GM19023 (cell line): ENCODE data around the gene COQ3.

Source experiments
- ATAC-seq: cut with Tn5 transposase; IDR thresholded peaks from one replicate; pipeline ENCODE4 v1.9.1; 2021; ENCODE audit warnings: mild to moderate bottlenecking, moderate library complexity; ENCODE audit not compliant: unreplicated experiment

The COQ3 gene

GRCh38 chr6:99393698-99394531 lies at the start of gene COQ3:
COQ3 (minus strand) TSS chr6:99394195; CDS start chr6:99394179, 16 bp downstream.
- peak; percentile 80 for ATAC-seq

GRCh38 chr6:99434702-99435530 lies 40.9 kb upstream of the COQ3 start:
- ATAC-seq = no peak

- ATAC-seq = no peak
Observed at GRCh38 chr6:99432877-99433276, 38.9 kb upstream of the COQ3 start.

GRCh38 chr6:99431901-99432300 lies 37.9 kb upstream of the COQ3 start:
- ATAC-seq = no peak

GRCh38 chr6:99427988-99428387 lies 34.0 kb upstream of the COQ3 start:
- ATAC-seq = no peak

GRCh38 chr6:99426451-99426757 lies 32.4 kb upstream of the COQ3 start:
- ATAC-seq = no peak

- ATAC-seq = peak; percentile 51
Observed at GRCh38 chr6:99425647-99426450, 31.9 kb upstream of the COQ3 start.

GRCh38 chr6:99424761-99425646 lies 31.0 kb upstream of the COQ3 start, which contains the start of gene PNISR:
PNISR (minus strand) TSS chr6:99425308; CDS start chr6:99414659, 10,649 bp downstream.
- peak; percentile 93 for ATAC-seq

GRCh38 chr6:99424022-99424421 lies 30.0 kb upstream of the COQ3 start:
- no peak for ATAC-seq

- ATAC-seq = no peak
Observed at GRCh38 chr6:99422912-99423311, 28.9 kb upstream of the COQ3 start.

GRCh38 chr6:99416892-99417767 lies 23.1 kb upstream of the COQ3 start:
- ATAC-seq = peak; percentile 89

- no peak for ATAC-seq
Observed at GRCh38 chr6:99416226-99416625, 22.2 kb upstream of the COQ3 start.

GRCh38 chr6:99415446-99415845 lies 21.5 kb upstream of the COQ3 start:
- ATAC-seq = no peak

GRCh38 chr6:99412065-99412464 lies 18.1 kb upstream of the COQ3 start:
- no peak for ATAC-seq

GRCh38 chr6:99409672-99410071 lies 15.7 kb upstream of the COQ3 start:
- ATAC-seq = no peak

- ATAC-seq = no peak
Observed at GRCh38 chr6:99407076-99407475, 13.1 kb upstream of the COQ3 start.

GRCh38 chr6:99402448-99402847 lies 8.5 kb upstream of the COQ3 start:
- ATAC-seq = no peak

- ATAC-seq = no peak
Observed at GRCh38 chr6:99397287-99397686, 3.3 kb upstream of the COQ3 start.

GRCh38 chr6:99393366-99393697 lies 663 bp downstream of the COQ3 start:
- peak; percentile 22 for ATAC-seq
